GM12878 (cell line): ENCODE results near the gene CAVIN1. TPM values are rescaled to one million over a fixed set of nuclear protein-coding genes. Genes with fewer than 3 reads are reported as not detected.

ENCODE experiments used
- BMI1 ChIP-seq: fragments of 450-650 bp; IDR thresholded peaks from 2 replicates; pipeline ENCODE4 v1.6.1; 2016; ENCODE audit warnings: mild to moderate bottlenecking, moderate library complexity, borderline replicate concordance
- FOXK2 ChIP-seq: fragments of 450-650 bp; IDR thresholded peaks from 2 replicates; pipeline ENCODE4 v1.6.1; 2017; ENCODE audit warnings: mild to moderate bottlenecking, moderate library complexity
- JUND ChIP-seq: IDR thresholded peaks from 2 replicates; pipeline ENCODE4 v1.6.1; 2012; ENCODE audit warnings: low read depth, mild to moderate bottlenecking, low read length, improper control_type of control experiment, moderate library complexity
- MEF2A ChIP-seq: IDR thresholded peaks from 2 replicates; pipeline ENCODE4 v1.6.1; 2011; ENCODE audit warnings: low read depth, mild to moderate bottlenecking, low read length, moderate library complexity; ENCODE audit not compliant: insufficient read depth
- MYB ChIP-seq: fragments of 150-350 bp; IDR thresholded peaks from 2 replicates; pipeline ENCODE4 v1.6.1; 2014; ENCODE audit warnings: mild to moderate bottlenecking, low read depth, low read length, borderline replicate concordance
- NFYB ChIP-seq: IDR thresholded peaks from 2 replicates; pipeline ENCODE4 v1.6.1; 2011; ENCODE audit warnings: low read depth, mild to moderate bottlenecking, low read length, improper control_type of control experiment, moderate library complexity; ENCODE audit not compliant: insufficient read depth
- POLR2AphosphoS2 ChIP-seq: IDR thresholded peaks from 2 replicates; pipeline ENCODE4 v1.6.1; 2011; ENCODE audit warnings: low read depth, mild to moderate bottlenecking, low read length, improper control_type of control experiment, moderate library complexity
- RAD51 ChIP-seq: fragments of 450-650 bp; IDR thresholded peaks from 2 replicates; pipeline ENCODE4 v1.6.1; 2016; ENCODE audit warnings: moderate library complexity, mild to moderate bottlenecking, inconsistent platforms
- RCOR1 ChIP-seq: conservative IDR thresholded peaks from 2 replicates; pipeline ENCODE4 v1.6.1; 2012; ENCODE audit warnings: low read depth, low read length, improper control_type of control experiment
- YY1 ChIP-seq: IDR thresholded peaks from 2 replicates; pipeline ENCODE4 v1.6.1; 2011; ENCODE audit warnings: low read depth, mild to moderate bottlenecking, low read length
- ZNF207 ChIP-seq: fragments of 450-650 bp; IDR thresholded peaks from 2 replicates; pipeline ENCODE4 v1.6.1; 2014; ENCODE audit warnings: antibody characterized with exemption, mild to moderate bottlenecking, borderline replicate concordance
- ZNF384 ChIP-seq: IDR thresholded peaks from 2 replicates; pipeline ENCODE4 v1.6.1; 2012; ENCODE audit warnings: low read depth, mild to moderate bottlenecking, low read length, improper control_type of control experiment, borderline replicate concordance
- polyA plus RNA-seq, 11 experiments: library from polyadenylated mRNA; depleted of rRNA in 4 of 11; unstranded in 6 of 11; stranded (reverse) in 5 of 11; fragments of >200 nt; fragmentation: Nextera tagmentation in 4 of 11; fragmentation: Illumina TruSeq in 1 of 11; extraction: Ambion mirVana in 4 of 11; extraction: Trizol in 1 of 11; gene quantifications; 1 replicate in 1 of 11; 2 replicates in 10 of 11; pipeline versions ENCODE4 v1.2.1 to v1.2.3, GENCODE V29; 2011 to 2016; ENCODE audit warnings: inconsistent platforms in 2 of 11, missing spikeins in 2 of 11, low read depth in 1 of 11
- total RNA-seq, 4 experiments: library from RNA; depleted of rRNA in 3 of 4; stranded (reverse); fragments of >200 nt in 3 of 4; fragmentation: Illumina TruSeq in 1 of 4; extraction: Trizol in 1 of 4; gene quantifications; 2 replicates each; pipeline versions ENCODE4 v1.2.1 to v1.2.3, GENCODE V29; 2013 to 2021
- TF ChIP-seq, protein P1 (sequence below), 3 experiments: IDR thresholded peaks in 2 of 3; conservative IDR thresholded peaks in 1 of 3; 2 replicates each; pipeline ENCODE4 v1.5.1; 2011; ENCODE audit warnings: low read depth in 3 of 3, low read length in 3 of 3, mild to moderate bottlenecking in 3 of 3, control low read depth in 2 of 3, moderate library complexity in 2 of 3, inconsistent platforms in 1 of 3, mixed read lengths in 1 of 3; ENCODE audit not compliant: control insufficient read depth in 2 of 3, insufficient read depth in 1 of 3; ENCODE audit errors: extremely low read depth in 1 of 3
- TF ChIP-seq, protein P2 (sequence below): fragments of 450-650 bp; IDR thresholded peaks from 2 replicates; pipeline ENCODE4 v1.6.1; 2018; ENCODE audit warnings: mild to moderate bottlenecking, low read depth, moderate library complexity; ENCODE audit not compliant: partially characterized antibody
- TF ChIP-seq, protein P3 (sequence below): fragments of 450-650 bp; IDR thresholded peaks from 2 replicates; pipeline ENCODE4 v1.6.1; 2017; ENCODE audit warnings: borderline replicate concordance
- TF ChIP-seq, protein P4 (sequence below): fragments of 450-650 bp; IDR thresholded peaks from 2 replicates; pipeline ENCODE4 v1.6.1; 2017; ENCODE audit warnings: mild to moderate bottlenecking, moderate library complexity

The CAVIN1 gene
- total and polyA plus RNA-seq, 10 of the 15 experiments (the other 5 are each of a cell fraction or from before 2014, with no cell fraction given): 0.03 to 1.1 (median 0.37) TPM

DNA sequence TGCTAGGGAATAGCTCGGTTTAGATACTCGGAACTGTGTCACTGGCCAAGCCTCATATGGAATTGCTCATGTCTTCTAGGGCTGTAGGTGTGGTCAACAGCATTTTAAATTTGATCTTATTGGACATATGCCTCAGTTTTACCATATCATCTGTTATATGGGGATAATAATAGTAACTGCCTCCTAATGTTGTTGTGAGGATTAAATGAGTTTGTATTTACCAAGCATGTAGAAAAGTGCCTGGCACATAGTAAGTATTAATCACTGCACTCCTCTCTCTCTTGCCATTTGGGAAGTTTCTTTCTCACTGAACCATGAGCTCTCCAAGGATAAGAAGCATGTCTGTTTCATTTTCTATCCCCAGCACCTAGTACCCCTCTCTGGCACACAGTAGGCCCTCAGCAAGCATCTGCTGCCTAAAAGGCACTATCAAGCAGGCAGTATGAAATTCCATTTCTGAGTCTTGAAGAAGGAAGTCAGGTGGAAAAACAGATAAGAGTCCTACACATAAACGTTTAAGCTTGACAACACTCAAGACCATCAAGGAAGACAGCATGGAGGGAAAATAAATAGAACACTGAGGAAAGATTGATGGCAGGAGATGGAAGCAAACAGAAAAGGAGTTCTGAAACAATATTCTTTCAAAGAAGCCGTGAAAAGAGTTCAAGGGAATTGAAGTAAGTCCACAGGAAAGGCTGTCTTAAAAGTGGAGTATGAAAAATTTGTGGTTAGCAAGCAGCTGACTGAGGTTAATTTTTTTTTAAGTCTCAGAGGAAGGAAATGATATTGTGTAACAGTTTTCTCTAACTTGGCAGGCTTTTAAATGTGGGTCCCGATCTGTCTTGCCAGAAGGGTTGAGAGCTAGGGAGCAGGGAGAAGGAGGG is 33.4 kb upstream of the CAVIN1 start (continued):
- TF ChIP-seq, protein P1, sequence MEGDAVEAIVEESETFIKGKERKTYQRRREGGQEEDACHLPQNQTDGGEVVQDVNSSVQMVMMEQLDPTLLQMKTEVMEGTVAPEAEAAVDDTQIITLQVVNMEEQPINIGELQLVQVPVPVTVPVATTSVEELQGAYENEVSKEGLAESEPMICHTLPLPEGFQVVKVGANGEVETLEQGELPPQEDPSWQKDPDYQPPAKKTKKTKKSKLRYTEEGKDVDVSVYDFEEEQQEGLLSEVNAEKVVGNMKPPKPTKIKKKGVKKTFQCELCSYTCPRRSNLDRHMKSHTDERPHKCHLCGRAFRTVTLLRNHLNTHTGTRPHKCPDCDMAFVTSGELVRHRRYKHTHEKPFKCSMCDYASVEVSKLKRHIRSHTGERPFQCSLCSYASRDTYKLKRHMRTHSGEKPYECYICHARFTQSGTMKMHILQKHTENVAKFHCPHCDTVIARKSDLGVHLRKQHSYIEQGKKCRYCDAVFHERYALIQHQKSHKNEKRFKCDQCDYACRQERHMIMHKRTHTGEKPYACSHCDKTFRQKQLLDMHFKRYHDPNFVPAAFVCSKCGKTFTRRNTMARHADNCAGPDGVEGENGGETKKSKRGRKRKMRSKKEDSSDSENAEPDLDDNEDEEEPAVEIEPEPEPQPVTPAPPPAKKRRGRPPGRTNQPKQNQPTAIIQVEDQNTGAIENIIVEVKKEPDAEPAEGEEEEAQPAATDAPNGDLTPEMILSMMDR (IDR thresholded peaks at IDR 0.05 in 2 of 3, conservative IDR thresholded peaks at IDR 0.05 in 1 of 3; ENCODE audit: control insufficient read depth in 2 of 3, extremely low read depth in 1 of 3, insufficient read depth in 1 of 3, low read depth in 3 of 3, low read length in 3 of 3): no peak
- peak; percentile 65; the same call in 1 of the 2 replicates for TF ChIP-seq RAD51
- TF ChIP-seq ZNF384: peak; percentile 94
- TF ChIP-seq, protein P2, sequence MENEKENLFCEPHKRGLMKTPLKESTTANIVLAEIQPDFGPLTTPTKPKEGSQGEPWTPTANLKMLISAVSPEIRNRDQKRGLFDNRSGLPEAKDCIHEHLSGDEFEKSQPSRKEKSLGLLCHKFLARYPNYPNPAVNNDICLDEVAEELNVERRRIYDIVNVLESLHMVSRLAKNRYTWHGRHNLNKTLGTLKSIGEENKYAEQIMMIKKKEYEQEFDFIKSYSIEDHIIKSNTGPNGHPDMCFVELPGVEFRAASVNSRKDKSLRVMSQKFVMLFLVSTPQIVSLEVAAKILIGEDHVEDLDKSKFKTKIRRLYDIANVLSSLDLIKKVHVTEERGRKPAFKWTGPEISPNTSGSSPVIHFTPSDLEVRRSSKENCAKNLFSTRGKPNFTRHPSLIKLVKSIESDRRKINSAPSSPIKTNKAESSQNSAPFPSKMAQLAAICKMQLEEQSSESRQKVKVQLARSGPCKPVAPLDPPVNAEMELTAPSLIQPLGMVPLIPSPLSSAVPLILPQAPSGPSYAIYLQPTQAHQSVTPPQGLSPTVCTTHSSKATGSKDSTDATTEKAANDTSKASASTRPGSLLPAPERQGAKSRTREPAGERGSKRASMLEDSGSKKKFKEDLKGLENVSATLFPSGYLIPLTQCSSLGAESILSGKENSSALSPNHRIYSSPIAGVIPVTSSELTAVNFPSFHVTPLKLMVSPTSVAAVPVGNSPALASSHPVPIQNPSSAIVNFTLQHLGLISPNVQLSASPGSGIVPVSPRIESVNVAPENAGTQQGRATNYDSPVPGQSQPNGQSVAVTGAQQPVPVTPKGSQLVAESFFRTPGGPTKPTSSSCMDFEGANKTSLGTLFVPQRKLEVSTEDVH: no peak
- no peak for TF ChIP-seq NFYB
- no peak for TF ChIP-seq YY1
- no peak for TF ChIP-seq FOXK2
- no peak for TF ChIP-seq MEF2A
- TF ChIP-seq BMI1: no peak; the same call in 1 of the 2 replicates
- TF ChIP-seq ZNF207: no peak
- TF ChIP-seq, protein P3, sequence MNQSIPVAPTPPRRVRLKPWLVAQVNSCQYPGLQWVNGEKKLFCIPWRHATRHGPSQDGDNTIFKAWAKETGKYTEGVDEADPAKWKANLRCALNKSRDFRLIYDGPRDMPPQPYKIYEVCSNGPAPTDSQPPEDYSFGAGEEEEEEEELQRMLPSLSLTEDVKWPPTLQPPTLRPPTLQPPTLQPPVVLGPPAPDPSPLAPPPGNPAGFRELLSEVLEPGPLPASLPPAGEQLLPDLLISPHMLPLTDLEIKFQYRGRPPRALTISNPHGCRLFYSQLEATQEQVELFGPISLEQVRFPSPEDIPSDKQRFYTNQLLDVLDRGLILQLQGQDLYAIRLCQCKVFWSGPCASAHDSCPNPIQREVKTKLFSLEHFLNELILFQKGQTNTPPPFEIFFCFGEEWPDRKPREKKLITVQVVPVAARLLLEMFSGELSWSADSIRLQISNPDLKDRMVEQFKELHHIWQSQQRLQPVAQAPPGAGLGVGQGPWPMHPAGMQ: no peak
- TF ChIP-seq MYB: no peak
- no peak for TF ChIP-seq JUND
- 0 out of 2 replicates have a peak, but pooled peaks have one; percentile 35 for TF ChIP-seq RCOR1
- no peak for TF ChIP-seq POLR2AphosphoS2
- TF ChIP-seq, protein P4, sequence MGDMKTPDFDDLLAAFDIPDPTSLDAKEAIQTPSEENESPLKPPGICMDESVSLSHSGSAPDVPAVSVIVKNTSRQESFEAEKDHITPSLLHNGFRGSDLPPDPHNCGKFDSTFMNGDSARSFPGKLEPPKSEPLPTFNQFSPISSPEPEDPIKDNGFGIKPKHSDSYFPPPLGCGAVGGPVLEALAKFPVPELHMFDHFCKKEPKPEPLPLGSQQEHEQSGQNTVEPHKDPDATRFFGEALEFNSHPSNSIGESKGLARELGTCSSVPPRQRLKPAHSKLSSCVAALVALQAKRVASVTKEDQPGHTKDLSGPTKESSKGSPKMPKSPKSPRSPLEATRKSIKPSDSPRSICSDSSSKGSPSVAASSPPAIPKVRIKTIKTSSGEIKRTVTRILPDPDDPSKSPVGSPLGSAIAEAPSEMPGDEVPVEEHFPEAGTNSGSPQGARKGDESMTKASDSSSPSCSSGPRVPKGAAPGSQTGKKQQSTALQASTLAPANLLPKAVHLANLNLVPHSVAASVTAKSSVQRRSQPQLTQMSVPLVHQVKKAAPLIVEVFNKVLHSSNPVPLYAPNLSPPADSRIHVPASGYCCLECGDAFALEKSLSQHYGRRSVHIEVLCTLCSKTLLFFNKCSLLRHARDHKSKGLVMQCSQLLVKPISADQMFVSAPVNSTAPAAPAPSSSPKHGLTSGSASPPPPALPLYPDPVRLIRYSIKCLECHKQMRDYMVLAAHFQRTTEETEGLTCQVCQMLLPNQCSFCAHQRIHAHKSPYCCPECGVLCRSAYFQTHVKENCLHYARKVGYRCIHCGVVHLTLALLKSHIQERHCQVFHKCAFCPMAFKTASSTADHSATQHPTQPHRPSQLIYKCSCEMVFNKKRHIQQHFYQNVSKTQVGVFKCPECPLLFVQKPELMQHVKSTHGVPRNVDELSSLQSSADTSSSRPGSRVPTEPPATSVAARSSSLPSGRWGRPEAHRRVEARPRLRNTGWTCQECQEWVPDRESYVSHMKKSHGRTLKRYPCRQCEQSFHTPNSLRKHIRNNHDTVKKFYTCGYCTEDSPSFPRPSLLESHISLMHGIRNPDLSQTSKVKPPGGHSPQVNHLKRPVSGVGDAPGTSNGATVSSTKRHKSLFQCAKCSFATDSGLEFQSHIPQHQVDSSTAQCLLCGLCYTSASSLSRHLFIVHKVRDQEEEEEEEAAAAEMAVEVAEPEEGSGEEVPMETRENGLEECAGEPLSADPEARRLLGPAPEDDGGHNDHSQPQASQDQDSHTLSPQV: no peak
